Left renal pelvis (tissue), 4 donors: ENCODE measurements around the gene STK35. TPM values are rescaled to one million over a fixed set of nuclear protein-coding genes. Genes with fewer than 3 reads are reported as not detected.

Experiments
- DNase-seq, 4 donors: peaks; one replicate each; pipeline ENCODE4 v3.0.0-alpha.2; 2013; ENCODE audit warnings: low read depth in 4 of 4, low spot score in 3 of 4
- polyA plus RNA-seq, 4 donors: library from polyadenylated mRNA; unstranded; fragments of 120-200 nt; gene quantifications; one replicate each; pipeline ENCODE4 v1.2.1, GENCODE V29; 2013; ENCODE audit not compliant: insufficient read length in 4 of 4

The STK35 gene
- polyA plus RNA-seq, 4 donors: 15.5 to 19.0 (median 17.0) TPM

GRCh38 chr20:2103461-2104153, 2.0 kb downstream of the STK35 start:
- no peak for DNase-seq

- no peak for DNase-seq
Measured at GRCh38 chr20:2104236-2104635, 2.6 kb downstream of the STK35 start.

- DNase-seq: no peak
Measured at GRCh38 chr20:2108498-2108897, 6.9 kb downstream of the STK35 start.

GRCh38 chr20:2108987-2109386, 7.4 kb downstream of the STK35 start:
- DNase-seq: no peak

GRCh38 chr20:2109425-2110210, 8.0 kb downstream of the STK35 start:
- no peak for DNase-seq

GRCh38 chr20:2112910-2113309, 11.3 kb downstream of the STK35 start:
- no peak for DNase-seq

- DNase-seq: no peak
Measured at GRCh38 chr20:2114127-2114959, 12.7 kb downstream of the STK35 start.

- DNase-seq: peak in 3 of 4 donors; percentile 66 to 71 (median 71)
Measured at GRCh38 chr20:2114990-2115681, 13.5 kb downstream of the STK35 start.

- no peak for DNase-seq
Measured at GRCh38 chr20:2116170-2116940, 14.7 kb downstream of the STK35 start.

GRCh38 chr20:2118783-2119182, 17.2 kb downstream of the STK35 start:
- no peak for DNase-seq

- peak in 1 of 4 donors; percentile 31 for DNase-seq
Measured at GRCh38 chr20:2122936-2123335, 21.3 kb downstream of the STK35 start.

- no peak for DNase-seq
Measured at GRCh38 chr20:2123720-2124119, 22.1 kb downstream of the STK35 start.

- no peak for DNase-seq
Measured at GRCh38 chr20:2124564-2125213, 23.1 kb downstream of the STK35 start.

GRCh38 chr20:2125474-2126112, 24.0 kb downstream of the STK35 start:
- no peak for DNase-seq

- no peak for DNase-seq
Measured at GRCh38 chr20:2127238-2127637, 25.6 kb downstream of the STK35 start.

- DNase-seq: no peak
Measured at GRCh38 chr20:2128542-2128941, 26.9 kb downstream of the STK35 start.

- DNase-seq: no peak
Measured at GRCh38 chr20:2130062-2130591, 28.5 kb downstream of the STK35 start.

- DNase-seq: no peak
Measured at GRCh38 chr20:2130683-2131082, 29.1 kb downstream of the STK35 start.

GRCh38 chr20:2131366-2131765, 29.7 kb downstream of the STK35 start:
- DNase-seq: no peak
